Memory B cell (primary cell): ENCODE data around the gene TNFRSF1B.

Experiments
- ATAC-seq: fragments of 150-1000 bp; cut with Tn5 transposase; 2 replicates; pipeline ENCODE4 v1.10.0; 2021; ENCODE audit warnings: low read depth, mild to moderate bottlenecking, moderate library complexity
- DNase-seq, 2 donors: peaks; one replicate each; pipeline ENCODE4 v3.0.0; 2022; ENCODE audit warnings: low spot score in 2 of 2
- H3K27ac Mint-ChIP-seq: one replicate; pipeline ENCODE4 v1.8.0; 2022; ENCODE audit warnings: mild to moderate bottlenecking, moderate library complexity, mixed read lengths
- H3K27me3 Mint-ChIP-seq: one replicate; pipeline ENCODE4 v1.8.0; 2022; ENCODE audit warnings: mixed read lengths
- H3K36me3 Mint-ChIP-seq: one replicate; pipeline ENCODE4 v1.8.0; 2022; ENCODE audit warnings: mild to moderate bottlenecking, mixed read lengths
- H3K4me1 Mint-ChIP-seq: one replicate; pipeline ENCODE4 v1.8.0; 2022; ENCODE audit warnings: mixed read lengths
- H3K4me3 Mint-ChIP-seq: one replicate; pipeline ENCODE4 v1.8.0; 2022; ENCODE audit warnings: mild to moderate bottlenecking, moderate library complexity, mixed read lengths
- H3K9me3 Mint-ChIP-seq: one replicate; pipeline ENCODE4 v1.8.0; 2022; ENCODE audit warnings: mixed read lengths

TNFRSF1B gene

DNA sequence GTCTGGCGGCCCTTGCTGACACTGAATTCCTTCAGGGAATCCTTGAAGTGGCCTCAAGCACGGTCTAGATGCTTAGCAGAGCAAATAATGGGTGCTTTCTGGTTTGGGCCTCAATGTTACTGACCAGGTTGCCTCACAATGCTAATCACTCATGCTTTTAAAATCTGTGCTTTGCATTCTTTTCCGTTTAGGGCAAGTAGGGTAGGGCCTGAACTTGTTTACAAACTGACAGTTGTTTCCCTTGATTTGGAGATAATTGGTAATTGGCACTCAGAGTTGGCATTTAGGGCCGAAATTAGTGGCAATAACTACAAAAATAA lies 64.4 kb downstream of the TNFRSF1B start:
- no peaks in the 10 kb centered on the region for H3K27me3 Mint-ChIP-seq
- no peak for ATAC-seq
- peaks cover 4% of the 10 kb centered on the region for H3K36me3 Mint-ChIP-seq
- H3K27ac Mint-ChIP-seq = no peak overlapping the region
- peaks cover 14% of the 10 kb centered on the region for H3K4me1 Mint-ChIP-seq
- H3K9me3 Mint-ChIP-seq = no peaks in the 10 kb centered on the region
- no peak for DNase-seq
- peak overlapping the region; percentile 95 for H3K4me3 Mint-ChIP-seq

DNA sequence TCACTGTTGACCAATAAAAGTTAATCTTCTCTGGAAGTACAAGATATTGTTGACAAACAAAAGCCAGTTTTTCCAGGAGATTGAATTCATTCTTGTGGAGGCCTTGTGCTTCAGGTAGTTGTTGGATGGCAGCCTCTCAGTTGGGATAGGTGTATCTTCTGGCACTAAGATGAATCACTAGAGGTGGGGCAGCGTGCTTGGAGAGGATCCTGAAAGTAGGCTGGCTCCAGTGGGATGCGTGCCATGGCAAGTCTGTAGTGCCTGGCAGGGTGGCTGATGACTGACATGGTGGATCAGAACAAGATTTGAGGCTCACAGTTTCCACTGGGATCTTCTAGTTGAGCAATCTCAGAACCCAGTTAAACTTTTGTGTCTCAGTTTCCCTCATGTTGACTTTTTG lies 65.4 kb downstream of the TNFRSF1B start:
- no peaks in the 10 kb centered on the region for H3K9me3 Mint-ChIP-seq
- H3K27ac Mint-ChIP-seq = no peak overlapping the region

DNA sequence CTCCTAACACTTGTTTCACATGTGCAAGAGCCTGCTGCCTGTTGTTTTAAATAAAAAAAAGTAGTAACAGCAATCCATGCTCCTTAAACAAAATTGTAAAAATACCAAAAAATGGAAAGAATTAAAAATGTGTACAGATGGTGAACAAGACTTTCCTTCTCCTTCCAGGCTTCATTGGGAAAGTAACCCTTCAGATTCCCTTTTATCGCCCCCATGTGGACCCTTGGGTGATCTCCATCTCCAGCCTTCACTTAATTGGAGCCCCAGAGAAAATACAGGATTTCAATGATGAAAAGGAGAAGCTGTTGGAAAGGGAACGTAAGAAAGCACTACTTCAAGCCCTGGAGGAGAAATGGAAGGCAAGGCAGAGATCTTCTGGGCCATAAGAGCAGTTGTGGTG lies 77.3 kb downstream of the TNFRSF1B start:
- Mint-ChIP-seq H3K27me3 (no peaks in the 10 kb centered on the region), H3K4me3 (no peak overlapping the region), H3K9me3 (no peaks in the 10 kb centered on the region), H3K4me1 (no peaks in the 10 kb centered on the region), H3K36me3 (peaks cover 19% of the 10 kb centered on the region), H3K27ac (no peak overlapping the region)
- DNase-seq (no peak), ATAC-seq (no peak)

More for the DNA sequence above, 65.4 kb downstream of the TNFRSF1B start:
- DNase-seq (no peak), ATAC-seq (no peak)
- H3K36me3 Mint-ChIP-seq = peaks cover 10% of the 10 kb centered on the region
- H3K27me3 Mint-ChIP-seq = no peaks in the 10 kb centered on the region
- H3K4me1 Mint-ChIP-seq = peaks cover 14% of the 10 kb centered on the region
- no peak overlapping the region for H3K4me3 Mint-ChIP-seq

DNA sequence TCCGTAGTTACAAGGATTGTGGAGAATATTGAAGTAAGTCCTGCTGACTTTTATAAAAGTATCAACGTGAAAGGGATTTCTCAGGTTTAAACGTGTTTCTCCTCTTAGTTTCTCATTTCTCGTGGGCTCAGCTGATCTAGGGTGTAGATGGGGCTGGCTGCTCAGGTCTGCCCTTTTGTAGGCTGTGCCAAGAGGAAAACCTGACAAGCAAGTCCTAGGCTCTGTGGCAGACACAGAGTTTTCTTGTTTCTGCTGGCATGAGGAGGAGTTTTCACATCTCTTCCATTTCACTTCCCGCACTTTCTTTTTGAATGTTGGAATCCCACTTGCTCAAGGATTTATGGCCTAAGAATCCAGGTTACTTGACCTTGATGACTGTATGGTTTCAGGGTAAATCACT lies 77.8 kb downstream of the TNFRSF1B start:
- ATAC-seq (no peak), DNase-seq (no peak)
- Mint-ChIP-seq H3K4me1 (no peaks in the 10 kb centered on the region), H3K9me3 (no peaks in the 10 kb centered on the region), H3K4me3 (no peak overlapping the region), H3K36me3 (peaks cover 22% of the 10 kb centered on the region), H3K27me3 (no peaks in the 10 kb centered on the region), H3K27ac (no peak overlapping the region)

DNA sequence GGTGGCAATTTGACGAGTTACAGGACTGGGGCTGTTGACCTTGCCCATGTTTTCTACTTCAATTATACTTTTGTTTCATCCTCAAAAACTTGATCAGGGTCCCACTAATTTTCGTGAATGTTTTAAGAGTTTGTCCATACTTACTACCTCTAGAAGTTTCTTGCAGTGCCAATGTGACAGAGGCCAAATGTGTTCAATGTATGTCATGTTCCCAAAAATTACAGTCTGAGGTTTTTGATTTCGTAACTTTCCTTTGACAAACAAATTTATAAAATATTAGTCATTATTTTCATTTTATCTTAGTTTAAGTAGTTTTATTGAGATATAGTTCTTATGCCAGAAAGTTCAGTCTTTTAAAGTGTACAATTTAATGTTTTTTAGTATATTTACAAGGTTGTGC lies 78.3 kb downstream of the TNFRSF1B start:
- no peak for ATAC-seq
- H3K27ac Mint-ChIP-seq = no peak overlapping the region
- DNase-seq = no peak
- peaks cover 25% of the 10 kb centered on the region for H3K36me3 Mint-ChIP-seq
- H3K4me3 Mint-ChIP-seq = no peak overlapping the region
- H3K4me1 Mint-ChIP-seq = no peaks in the 10 kb centered on the region
- no peaks in the 10 kb centered on the region for H3K27me3 Mint-ChIP-seq
- H3K9me3 Mint-ChIP-seq = no peaks in the 10 kb centered on the region

DNA sequence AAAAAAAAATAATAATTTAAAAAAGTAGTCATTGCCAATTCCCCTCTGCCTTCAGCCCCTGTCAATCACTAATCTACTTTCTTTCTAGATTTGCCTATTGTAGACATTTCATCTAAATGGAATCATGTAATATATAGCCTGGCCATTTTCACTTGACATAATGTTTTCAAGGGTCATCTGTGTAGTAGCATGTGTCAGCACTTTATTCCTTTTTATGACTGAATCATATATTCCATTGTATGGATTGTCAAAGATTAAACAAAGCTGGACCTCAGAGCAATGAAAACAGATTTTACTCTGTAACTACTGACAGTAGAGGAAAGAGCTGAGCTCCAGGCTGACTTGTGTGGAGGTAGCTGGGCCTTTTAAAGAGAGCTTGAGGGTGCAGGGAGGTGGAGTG lies 78.9 kb downstream of the TNFRSF1B start:
- Mint-ChIP-seq H3K9me3 (no peaks in the 10 kb centered on the region), H3K4me1 (no peaks in the 10 kb centered on the region), H3K27me3 (no peaks in the 10 kb centered on the region), H3K36me3 (peaks cover 27% of the 10 kb centered on the region), H3K27ac (no peak overlapping the region), H3K4me3 (no peak overlapping the region)
- ATAC-seq = no peak
- DNase-seq = no peak

DNA sequence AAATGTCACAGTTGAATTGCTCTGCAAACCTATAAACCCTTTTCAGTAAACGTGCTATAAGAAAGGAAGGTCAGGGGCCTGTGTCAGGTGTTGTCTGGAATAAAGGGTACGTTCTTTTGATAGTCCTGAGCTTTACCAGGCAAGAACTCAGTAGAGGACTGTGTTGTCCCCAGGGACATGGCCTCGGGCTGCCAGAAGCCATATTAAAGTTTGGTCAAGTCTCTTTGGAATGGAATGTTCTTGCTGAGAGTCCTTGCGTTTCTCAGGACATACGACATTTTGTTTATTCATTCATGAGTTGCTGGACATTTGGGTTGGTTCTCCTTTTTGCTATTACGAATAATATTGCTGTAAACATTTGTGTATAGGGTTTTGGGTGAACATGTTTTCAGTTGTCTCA lies 79.8 kb downstream of the TNFRSF1B start:
- Mint-ChIP-seq H3K9me3 (no peaks in the 10 kb centered on the region), H3K4me3 (no peak overlapping the region), H3K4me1 (no peaks in the 10 kb centered on the region), H3K27me3 (no peaks in the 10 kb centered on the region), H3K27ac (no peak overlapping the region), H3K36me3 (peaks cover 34% of the 10 kb centered on the region)
- ATAC-seq (no peak), DNase-seq (no peak)

DNA sequence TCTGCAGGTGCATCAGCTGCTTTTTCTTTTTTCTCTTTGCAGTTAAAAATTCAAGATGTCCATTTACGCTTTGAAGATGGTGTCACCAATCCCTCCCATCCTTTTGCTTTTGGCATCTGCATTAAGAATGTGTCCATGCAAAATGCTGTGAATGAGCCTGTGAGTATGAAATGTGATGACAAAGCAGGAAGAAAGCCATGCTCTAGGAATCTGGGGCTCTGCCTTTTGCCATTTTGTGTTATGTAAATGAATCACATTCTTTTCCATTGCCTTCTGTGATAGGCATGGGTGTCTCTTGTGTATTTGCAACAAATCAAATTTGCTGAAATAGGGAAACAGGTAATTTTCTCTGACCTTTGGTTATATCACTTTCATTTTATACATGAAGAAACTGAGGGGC lies 82.4 kb downstream of the TNFRSF1B start:
- peaks cover 34% of the 10 kb centered on the region for H3K36me3 Mint-ChIP-seq
- H3K9me3 Mint-ChIP-seq = no peaks in the 10 kb centered on the region
- no peak overlapping the region for H3K27ac Mint-ChIP-seq
- no peak overlapping the region for H3K4me3 Mint-ChIP-seq
- DNase-seq (no peak), ATAC-seq (no peak)
- no peaks in the 10 kb centered on the region for H3K27me3 Mint-ChIP-seq
- no peaks in the 10 kb centered on the region for H3K4me1 Mint-ChIP-seq

DNA sequence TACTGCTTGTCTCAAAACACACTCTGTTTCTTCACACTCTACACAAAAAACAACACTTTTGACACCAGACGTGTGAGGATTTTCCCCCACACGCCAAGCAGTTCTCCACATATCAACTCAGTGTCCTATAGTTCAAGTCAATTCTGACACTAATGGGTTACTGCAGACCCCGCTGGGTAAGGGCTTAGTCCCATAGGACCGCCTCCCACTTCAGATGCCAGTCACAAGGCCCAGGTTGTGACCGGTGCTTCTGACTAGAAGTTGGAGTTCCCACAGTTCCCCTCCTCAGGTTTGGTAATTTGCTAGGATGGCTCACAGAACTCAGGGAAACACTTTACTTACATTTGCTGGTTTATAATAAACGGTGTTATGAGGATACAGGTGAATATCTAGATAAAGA lies 83.0 kb downstream of the TNFRSF1B start:
- Mint-ChIP-seq H3K27ac (no peak overlapping the region), H3K4me3 (no peak overlapping the region), H3K4me1 (no peaks in the 10 kb centered on the region), H3K36me3 (peaks cover 33% of the 10 kb centered on the region), H3K27me3 (no peaks in the 10 kb centered on the region), H3K9me3 (no peaks in the 10 kb centered on the region)
- DNase-seq = no peak
- no peak for ATAC-seq

DNA sequence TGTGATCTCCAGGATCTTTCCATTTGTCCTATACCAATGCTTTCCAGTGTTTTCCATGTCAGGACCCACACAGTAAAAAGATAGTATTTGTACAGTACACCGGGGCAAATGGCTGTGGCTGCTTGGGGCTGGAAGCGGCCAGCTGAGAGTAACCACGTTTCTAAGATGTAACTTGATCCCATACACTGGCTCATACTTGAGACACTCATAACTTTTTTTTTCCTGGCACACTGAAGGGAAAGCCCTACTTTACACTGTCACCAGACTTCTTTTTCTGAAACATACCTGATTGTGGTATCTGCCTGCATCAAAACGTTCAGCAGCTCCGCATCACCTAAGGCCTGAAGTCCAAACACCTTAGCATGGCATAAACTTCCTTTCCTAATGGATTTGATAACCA lies 84.7 kb downstream of the TNFRSF1B start:
- H3K4me3 Mint-ChIP-seq = no peak overlapping the region
- no peak overlapping the region for H3K27ac Mint-ChIP-seq
- DNase-seq = no peak
- no peaks in the 10 kb centered on the region for H3K27me3 Mint-ChIP-seq
- peaks cover 25% of the 10 kb centered on the region for H3K36me3 Mint-ChIP-seq
- ATAC-seq = no peak
- H3K9me3 Mint-ChIP-seq = no peaks in the 10 kb centered on the region
- H3K4me1 Mint-ChIP-seq = no peaks in the 10 kb centered on the region

DNA sequence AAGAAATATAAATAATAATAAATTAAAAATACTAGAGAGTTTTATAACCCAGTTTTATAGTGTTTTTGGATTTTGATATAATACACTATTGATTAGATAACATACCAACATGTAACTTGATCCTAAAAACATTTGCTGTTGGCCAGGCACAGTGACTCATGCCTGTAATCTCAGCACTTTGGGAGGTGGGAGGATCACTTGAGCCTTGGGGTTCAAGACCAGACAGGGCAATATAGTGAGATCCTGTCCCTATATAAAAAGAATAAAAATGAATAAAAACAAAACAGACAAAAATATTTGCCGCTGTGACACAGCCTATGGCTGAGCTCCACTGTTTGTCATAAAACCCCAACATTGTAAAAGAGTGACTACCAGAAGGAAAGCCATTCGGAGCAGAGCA lies 89.1 kb downstream of the TNFRSF1B start:
- H3K4me1 Mint-ChIP-seq = no peaks in the 10 kb centered on the region
- no peaks in the 10 kb centered on the region for H3K27me3 Mint-ChIP-seq
- H3K27ac Mint-ChIP-seq = no peak overlapping the region
- no peaks in the 10 kb centered on the region for H3K9me3 Mint-ChIP-seq
- peaks cover 32% of the 10 kb centered on the region for H3K36me3 Mint-ChIP-seq
- no peak overlapping the region for H3K4me3 Mint-ChIP-seq
- ATAC-seq (no peak), DNase-seq (no peak)

DNA sequence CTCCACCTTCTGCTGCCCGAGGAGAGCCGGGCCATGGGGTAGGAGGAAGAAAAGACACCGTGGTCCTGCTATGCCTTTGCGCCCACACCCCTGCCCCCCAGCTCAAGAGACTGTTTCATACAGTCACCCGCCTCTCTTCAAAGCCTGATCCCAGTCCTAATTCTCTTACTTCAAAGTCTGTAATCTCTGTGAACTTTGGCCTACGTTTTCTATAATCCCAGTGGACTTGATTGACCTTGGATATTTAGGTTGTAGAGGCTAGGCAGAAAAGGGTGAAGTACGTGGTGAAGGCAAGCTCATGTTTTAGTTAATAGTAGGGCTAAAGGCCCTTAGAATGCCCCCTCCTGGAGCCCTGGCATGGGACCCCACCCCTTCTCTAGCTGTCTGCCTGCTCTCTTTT lies 91.5 kb downstream of the TNFRSF1B start:
- Mint-ChIP-seq H3K27ac (no peak overlapping the region), H3K4me3 (no peak overlapping the region), H3K36me3 (peaks cover 40% of the 10 kb centered on the region), H3K27me3 (no peaks in the 10 kb centered on the region), H3K9me3 (no peaks in the 10 kb centered on the region), H3K4me1 (no peaks in the 10 kb centered on the region)
- DNase-seq (no peak), ATAC-seq (no peak)
